ENCODE results near the gene TMPRSS5. TPM values are rescaled to one million over a fixed set of nuclear protein-coding genes. Genes with fewer than 3 reads are reported as not detected.

Gene TMPRSS5
- total RNA-seq, 1 donor from 2014 or later, result 1.3 TPM

- no peak for TF ChIP-seq CTCF (IDR thresholded peaks at IDR 0.05; ENCODE audit: partially characterized antibody, unreplicated experiment)
- Mint-ChIP-seq H3K4me1 (ENCODE audit: low read depth, unreplicated experiment) (no peaks in the 10 kb centered on the region), H3K9me3 (ENCODE audit: unreplicated experiment) (no peaks in the 10 kb centered on the region), H3K4me3 (ENCODE audit: unreplicated experiment) (no peak overlapping the region), H3K36me3 (ENCODE audit: unreplicated experiment) (no peaks in the 10 kb centered on the region), H3K27ac (ENCODE audit: unreplicated experiment) (no peak overlapping the region), H3K27me3 (ENCODE audit: unreplicated experiment) (peaks cover 2% of the 10 kb centered on the region)
- no peak for DNase-seq
Observed at GRCh38 chr11:113693030-113693429, 13.1 kb downstream of the TMPRSS5 start.

- Mint-ChIP-seq H3K4me3 (ENCODE audit: unreplicated experiment) (no peak overlapping the region), H3K4me1 (ENCODE audit: low read depth, unreplicated experiment) (peaks cover 2% of the 10 kb centered on the region), H3K27ac (ENCODE audit: unreplicated experiment) (no peak overlapping the region), H3K27me3 (ENCODE audit: unreplicated experiment) (no peaks in the 10 kb centered on the region), H3K36me3 (ENCODE audit: unreplicated experiment) (no peaks in the 10 kb centered on the region), H3K9me3 (ENCODE audit: unreplicated experiment) (no peaks in the 10 kb centered on the region)
- DNase-seq, result no peak
- peak; percentile 66 for TF ChIP-seq CTCF (IDR thresholded peaks at IDR 0.05; ENCODE audit: partially characterized antibody, unreplicated experiment)
Observed at GRCh38 chr11:113690619-113691569, 15.2 kb downstream of the TMPRSS5 start.

DNA sequence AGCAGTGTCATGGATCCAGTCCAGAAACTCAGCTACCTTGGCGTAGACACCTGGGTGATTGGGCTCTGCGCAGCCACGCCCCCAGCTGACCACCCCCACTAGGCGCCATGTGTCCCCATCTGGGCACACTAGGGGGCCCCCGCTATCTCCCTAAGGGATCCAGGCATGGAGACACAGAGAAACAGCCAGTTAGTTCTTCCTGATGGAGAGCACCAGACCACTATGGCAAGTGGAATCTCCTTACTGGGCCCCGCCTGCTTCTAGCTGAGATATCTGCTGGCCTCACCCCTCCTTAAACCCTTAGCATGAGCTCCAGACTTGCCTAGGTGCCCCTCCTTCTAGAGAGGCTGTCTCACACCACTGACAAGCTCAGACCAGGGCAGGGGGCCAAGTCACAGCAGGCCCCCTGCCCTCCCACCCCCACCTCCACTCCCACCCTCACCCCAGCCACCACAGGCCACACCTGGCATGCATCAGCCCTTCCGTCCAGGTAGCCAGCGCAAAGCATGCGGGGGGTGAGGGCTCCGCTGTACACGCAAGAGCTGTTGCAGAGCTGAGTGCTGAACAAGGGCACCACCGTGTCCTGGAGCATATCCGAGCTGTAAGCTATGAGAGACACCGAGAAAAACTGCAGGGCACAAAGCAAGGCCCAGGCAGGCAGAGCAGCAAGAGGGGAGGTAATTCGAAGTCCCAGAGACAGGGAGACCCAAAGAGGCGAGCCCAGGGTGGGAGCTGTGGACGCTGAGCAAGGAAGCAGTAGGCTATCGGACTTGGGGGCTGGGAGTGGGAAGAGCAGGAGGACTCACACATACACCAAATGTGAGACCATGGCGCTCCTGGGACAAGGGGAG, 16.1 kb downstream of the TMPRSS5 start:
- no peak overlapping the region for H3K27ac Mint-ChIP-seq (ENCODE audit: unreplicated experiment)
- no peaks in the 10 kb centered on the region for H3K36me3 Mint-ChIP-seq (ENCODE audit: unreplicated experiment)
- no peaks in the 10 kb centered on the region for H3K27me3 Mint-ChIP-seq (ENCODE audit: unreplicated experiment)
- H3K9me3 Mint-ChIP-seq (ENCODE audit: unreplicated experiment), result no peaks in the 10 kb centered on the region
- TF ChIP-seq CTCF (IDR thresholded peaks at IDR 0.05; ENCODE audit: partially characterized antibody, unreplicated experiment), result no peak
- no peak for DNase-seq
- no peak overlapping the region for H3K4me3 Mint-ChIP-seq (ENCODE audit: unreplicated experiment)
- peaks cover 8% of the 10 kb centered on the region for H3K4me1 Mint-ChIP-seq (ENCODE audit: low read depth, unreplicated experiment)

GRCh38 chr11:113685654-113686359, 20.3 kb downstream of the TMPRSS5 start:
- no peak overlapping the region for H3K4me3 Mint-ChIP-seq (ENCODE audit: unreplicated experiment)
- H3K27me3 Mint-ChIP-seq (ENCODE audit: unreplicated experiment), result no peaks in the 10 kb centered on the region
- TF ChIP-seq CTCF (IDR thresholded peaks at IDR 0.05; ENCODE audit: partially characterized antibody, unreplicated experiment), result no peak
- no peaks in the 10 kb centered on the region for H3K36me3 Mint-ChIP-seq (ENCODE audit: unreplicated experiment)
- peaks cover 2% of the 10 kb centered on the region for H3K9me3 Mint-ChIP-seq (ENCODE audit: unreplicated experiment)
- no peak overlapping the region for H3K27ac Mint-ChIP-seq (ENCODE audit: unreplicated experiment)
- DNase-seq, result no peak
- peaks cover 14% of the 10 kb centered on the region for H3K4me1 Mint-ChIP-seq (ENCODE audit: low read depth, unreplicated experiment)
